OCI-LY1 (cell line): ENCODE measurements around the gene ANTXR1.

Source experiments
- EZH2 ChIP-seq: fragments of 200-600 bp; sonication (generic), shearing (Covaris generic); IDR thresholded peaks from 2 replicates; pipeline ENCODE4 v1.8.0; 2017; ENCODE audit warnings: borderline replicate concordance, mixed run types, mild to moderate bottlenecking, antibody characterized with exemption, low read length, moderate library complexity, mixed read lengths
- TF ChIP-seq, protein P1 (sequence below): fragments of 200-600 bp; sonication (generic), shearing (Covaris generic); IDR thresholded peaks from 2 replicates; pipeline ENCODE4 v1.5.1; 2017; ENCODE audit warnings: mild to moderate bottlenecking, antibody characterized with exemption, low read length, moderate library complexity, mixed read lengths

DNA sequence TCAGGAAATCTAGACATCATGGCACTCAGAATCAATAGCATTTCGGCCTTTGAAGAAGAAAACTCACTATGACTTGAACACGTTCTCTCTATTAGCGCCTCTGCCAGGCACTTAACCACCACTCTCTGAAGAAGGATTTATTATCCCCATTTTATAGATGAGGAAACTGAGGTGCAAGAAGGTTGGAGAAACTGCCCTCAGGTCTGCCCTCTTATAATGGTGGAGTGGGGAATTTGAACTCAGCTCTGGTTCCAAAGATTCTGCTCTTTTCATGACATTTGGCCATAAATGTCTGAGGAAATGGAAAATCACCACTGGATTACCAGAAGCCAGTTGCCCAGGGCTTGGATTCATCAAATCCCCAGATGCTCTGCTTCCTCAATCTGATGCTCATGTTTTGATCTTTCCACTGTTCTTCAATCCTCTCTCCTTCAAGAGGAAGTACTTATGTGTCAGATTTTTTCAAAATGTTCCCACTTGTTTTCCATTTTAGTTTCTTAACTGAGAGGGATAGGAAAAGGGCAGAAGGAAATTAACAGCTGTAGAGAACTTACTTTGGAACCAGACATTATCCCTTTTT lies 68.1 kb downstream of the ANTXR1 start:
- TF ChIP-seq, protein P1, sequence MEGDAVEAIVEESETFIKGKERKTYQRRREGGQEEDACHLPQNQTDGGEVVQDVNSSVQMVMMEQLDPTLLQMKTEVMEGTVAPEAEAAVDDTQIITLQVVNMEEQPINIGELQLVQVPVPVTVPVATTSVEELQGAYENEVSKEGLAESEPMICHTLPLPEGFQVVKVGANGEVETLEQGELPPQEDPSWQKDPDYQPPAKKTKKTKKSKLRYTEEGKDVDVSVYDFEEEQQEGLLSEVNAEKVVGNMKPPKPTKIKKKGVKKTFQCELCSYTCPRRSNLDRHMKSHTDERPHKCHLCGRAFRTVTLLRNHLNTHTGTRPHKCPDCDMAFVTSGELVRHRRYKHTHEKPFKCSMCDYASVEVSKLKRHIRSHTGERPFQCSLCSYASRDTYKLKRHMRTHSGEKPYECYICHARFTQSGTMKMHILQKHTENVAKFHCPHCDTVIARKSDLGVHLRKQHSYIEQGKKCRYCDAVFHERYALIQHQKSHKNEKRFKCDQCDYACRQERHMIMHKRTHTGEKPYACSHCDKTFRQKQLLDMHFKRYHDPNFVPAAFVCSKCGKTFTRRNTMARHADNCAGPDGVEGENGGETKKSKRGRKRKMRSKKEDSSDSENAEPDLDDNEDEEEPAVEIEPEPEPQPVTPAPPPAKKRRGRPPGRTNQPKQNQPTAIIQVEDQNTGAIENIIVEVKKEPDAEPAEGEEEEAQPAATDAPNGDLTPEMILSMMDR, result no peak
- no peak for TF ChIP-seq EZH2
